GM12878 (cell line): ENCODE results near the gene FRAS1. TPM values are rescaled to one million over a fixed set of nuclear protein-coding genes. Genes with fewer than 3 reads are reported as not detected.

Experiments used
- ATAC-seq: fragments of 200-7000 bp; cut with Tn5 transposase; 3 replicates; pipeline ENCODE4 v1.9.1; 2020; ENCODE audit warnings: mild to moderate bottlenecking, moderate library complexity
- BruUV-seq: library from RNA; stranded (reverse); fragments of 400-500 nt; replicated peaks from 2 replicates; lab custom pipeline; 2021; lab: Mats Ljungman, UMichigan
- CTCF ChIA-PET: fragments of 300-600 bp; sonication (Branson Sonifier 250); formaldehyde crosslinking; extraction: SDS; loops from one replicate; lab custom pipeline; 2021; ENCODE audit warnings: inconsistent platforms; lab: Yijun Ruan, JAX
- POLR2A ChIA-PET: fragments of 350-600 bp; formaldehyde crosslinking; extraction: SDS; loops from one replicate; lab custom pipeline; 2021; ENCODE audit warnings: inconsistent platforms; lab: Charles Lee
- RAD21 ChIA-PET: fragments of 300-600 bp; sonication (Branson Sonifier 250); formaldehyde crosslinking; loops from one replicate; lab custom pipeline; 2023; ENCODE audit warnings: antibody characterized with exemption; ENCODE audit not compliant: unreplicated experiment; lab: Charles Lee
- SMC1A ChIA-PET: fragments of 300-600 bp; sonication (Branson Sonifier 250); formaldehyde crosslinking; loops from one replicate; lab custom pipeline; 2023; ENCODE audit not compliant: unreplicated experiment, uncharacterized antibody; lab: Charles Lee
- DNase-seq: peaks from one replicate; pipeline ENCODE4 v3.0.0-alpha.2; 2011; ENCODE audit warnings: low read depth, low spot score
- FAIRE-seq: peaks from 3 replicates; lab custom pipeline; 2011; peaks lifted over from hg19 to GRCh38; lab: Jason Lieb, UNC
- H2AFZ ChIP-seq: 2 replicates; pipeline ENCODE4 v1.6.0; 2011; ENCODE audit warnings: low read depth, low read length, control low read depth; ENCODE audit not compliant: control insufficient read depth
- H3K27ac ChIP-seq: 2 replicates; pipeline ENCODE4 v1.5.1; 2011; ENCODE audit warnings: control low read depth; ENCODE audit not compliant: control insufficient read depth, insufficient read depth
- H3K27me3 ChIP-seq, 2 experiments: replicated peaks in 1 of 2; 2 replicates each; pipeline versions ENCODE4 v1.6.0 to v1.6.1; 2011; ENCODE audit warnings: low read length in 1 of 2; ENCODE audit not compliant: control insufficient read depth in 2 of 2, insufficient read depth in 2 of 2
- H3K36me3 ChIP-seq, 2 experiments: 2 replicates each; pipeline ENCODE4 v1.5.1; 2011; ENCODE audit warnings: low read length in 1 of 2; ENCODE audit not compliant: control insufficient read depth in 2 of 2, insufficient read depth in 2 of 2
- H3K4me1 ChIP-seq: 2 replicates; pipeline ENCODE4 v1.6.1; 2011; ENCODE audit warnings: mild to moderate bottlenecking, low read length, moderate library complexity, mixed read lengths; ENCODE audit not compliant: control insufficient read depth, insufficient read depth
- H3K4me2 ChIP-seq: 2 replicates; pipeline ENCODE4 v1.6.0; 2011; ENCODE audit warnings: control low read depth; ENCODE audit not compliant: control insufficient read depth, insufficient read depth
- H3K4me3 ChIP-seq: fragments of 200-600 bp; sonication (generic); 2 replicates; pipeline ENCODE4 v1.5.1; 2016
- H3K79me2 ChIP-seq: 2 replicates; pipeline ENCODE4 v1.6.0; 2011; ENCODE audit warnings: low read length; ENCODE audit not compliant: control insufficient read depth, insufficient read depth
- H3K9ac ChIP-seq: 2 replicates; pipeline ENCODE4 v1.8.0; 2011; ENCODE audit warnings: low read length, control low read depth, mixed read lengths; ENCODE audit not compliant: control insufficient read depth, insufficient read depth
- H3K9me3 ChIP-seq: replicated peaks from 3 replicates; pipeline ENCODE4 v1.5.1; 2011; ENCODE audit warnings: mild to moderate bottlenecking, low read length; ENCODE audit not compliant: control insufficient read depth, insufficient read depth
- H4K20me1 ChIP-seq: 2 replicates; pipeline ENCODE4 v1.6.0; 2011; ENCODE audit not compliant: control insufficient read depth, insufficient read depth
- CEBPZ ChIP-seq: fragments of 150-350 bp; IDR thresholded peaks from 2 replicates; pipeline ENCODE4 v1.6.1; 2016; ENCODE audit warnings: low read depth, low read length
- ETV6 ChIP-seq, 2 experiments: fragments of 450-650 bp in 1 of 2; IDR thresholded peaks in 1 of 2; conservative IDR thresholded peaks in 1 of 2; 2 replicates each; pipeline ENCODE4 v1.6.1; 2014; ENCODE audit warnings: antibody characterized with exemption in 1 of 2, borderline replicate concordance in 1 of 2, low read depth in 1 of 2, mild to moderate bottlenecking in 1 of 2, moderate library complexity in 1 of 2
- MTA2 ChIP-seq: fragments of 450-650 bp; IDR thresholded peaks from 2 replicates; pipeline ENCODE4 v1.6.1; 2016; ENCODE audit warnings: low read depth, mild to moderate bottlenecking, moderate library complexity
- MTA3 ChIP-seq: IDR thresholded peaks from 2 replicates; pipeline ENCODE4 v1.6.1; 2012; ENCODE audit warnings: low read length, inconsistent platforms, borderline replicate concordance
- SRF ChIP-seq, 2 experiments: IDR thresholded peaks; 2 replicates each; pipeline ENCODE4 v1.6.1; 2011; ENCODE audit warnings: low read depth in 2 of 2, low read length in 2 of 2, mild to moderate bottlenecking in 1 of 2, moderate library complexity in 1 of 2
- YY1 ChIP-seq: IDR thresholded peaks from 2 replicates; pipeline ENCODE4 v1.6.1; 2011; ENCODE audit warnings: low read depth, mild to moderate bottlenecking, low read length
- ZNF384 ChIP-seq: IDR thresholded peaks from 2 replicates; pipeline ENCODE4 v1.6.1; 2012; ENCODE audit warnings: low read depth, mild to moderate bottlenecking, low read length, improper control_type of control experiment, borderline replicate concordance
- WGBS: methylation state at CpG from one replicate; pipeline ENCODE4 v1.1.6; 2016; ENCODE audit warnings: low lambda C conversion rate; ENCODE audit not compliant: insufficient replicate concordance, insufficient coverage; ENCODE audit errors: missing lambda C conversion rate; 5-methylcytosine and 5-hydroxymethylcytosine counted together
- in situ Hi-C: fragments of 300-500 bp; cut with MboI; formaldehyde crosslinking; loops from 9 replicates; pipeline ENCODE4 v1.14.3; 2018; ENCODE audit warnings: mixed read lengths
- intact Hi-C: fragments of 100-400 bp; cut with micrococcal nuclease; formaldehyde crosslinking; loops from one replicate; pipeline ENCODE4 v1.14.2; 2022; ENCODE audit not compliant: unreplicated experiment
- polyA plus RNA-seq, 11 experiments: library from polyadenylated mRNA; depleted of rRNA in 4 of 11; unstranded in 6 of 11; stranded (reverse) in 5 of 11; fragments of >200 nt; fragmentation: Nextera tagmentation in 4 of 11; fragmentation: Illumina TruSeq in 1 of 11; extraction: Ambion mirVana in 4 of 11; extraction: Trizol in 1 of 11; gene quantifications; 1 replicate in 1 of 11; 2 replicates in 10 of 11; pipeline versions ENCODE4 v1.2.1 to v1.2.3, GENCODE V29; 2011 to 2016; ENCODE audit warnings: inconsistent platforms in 2 of 11, missing spikeins in 2 of 11, low read depth in 1 of 11
- total RNA-seq, 4 experiments: library from RNA; depleted of rRNA in 3 of 4; stranded (reverse); fragments of >200 nt in 3 of 4; fragmentation: Illumina TruSeq in 1 of 4; extraction: Trizol in 1 of 4; gene quantifications; 2 replicates each; pipeline versions ENCODE4 v1.2.1 to v1.2.3, GENCODE V29; 2013 to 2021

Gene FRAS1
- total and polyA plus RNA-seq, 10 of the 15 experiments (the other 5 are each of a cell fraction or from before 2014, with no cell fraction given): 0.08 to 11.7 (median 0.20) TPM

- no peaks in the 10 kb centered on the region for H3K27me3 ChIP-seq
- no peaks in the 10 kb centered on the region for H3K36me3 ChIP-seq
- BruUV-seq: no TSS peak
- no peak for DNase-seq
- intact Hi-C loops (no loop called here), in situ Hi-C loops (no loop called here)
- CTCF ChIA-PET: interaction anchor here (0.5 to 1.2 kb wide), 2 partner anchors 448 to 520 kb away, joined by 3 read pairs; no protein-coding TSS in a partner anchor
- POLR2A ChIA-PET: no interaction called here
- RAD21 ChIA-PET: interaction anchor here (1.8 kb wide), 1 partner anchor 11 kb away, joined by 5 read pairs; no protein-coding TSS in a partner anchor
- no peak for TF ChIP-seq CEBPZ
- TF ChIP-seq YY1: no peak
- no peak for TF ChIP-seq MTA2
- no peak for TF ChIP-seq SRF (IDR thresholded peaks at IDR 0.05; ENCODE audit: low read depth in 2 of 2, low read length in 2 of 2)
- TF ChIP-seq ZNF384: no peak
- TF ChIP-seq ETV6 (conservative IDR thresholded peaks at IDR 0.05 in 1 of 2, IDR thresholded peaks at IDR 0.05 in 1 of 2; ENCODE audit: borderline replicate concordance in 1 of 2, low read depth in 1 of 2): no peak
- TF ChIP-seq MTA3: no peak
- no peak overlapping the region for H3K9ac ChIP-seq
- H2AFZ ChIP-seq: no peak overlapping the region
- no peak overlapping the region for H3K27ac ChIP-seq
- peak; percentile 42; the same call in 2 of the 3 replicates for ATAC-seq
- no peak overlapping the region for H3K4me3 ChIP-seq
- FAIRE-seq: no peak
- no peaks in the 10 kb centered on the region for H4K20me1 ChIP-seq
- H3K79me2 ChIP-seq: no peaks in the 10 kb centered on the region
- 30% methylated on average over 3 of the region's 3 CpGs for WGBS
- SMC1A ChIA-PET: interaction anchor here (1.0 to 3.4 kb wide), 4 partner anchors 11 to 284 kb away, joined by 3 to 18 read pairs (median 5); no protein-coding TSS in a partner anchor
- H3K9me3 ChIP-seq: no peaks in the 10 kb centered on the region
- no peak overlapping the region for H3K4me2 ChIP-seq
- H3K4me1 ChIP-seq: no peaks in the 10 kb centered on the region
Measured at GRCh38 chr4:78343682-78344081, 286.6 kb downstream of the FRAS1 start.
